DOHH2 (cell line): ENCODE results near the gene HYI.

ENCODE experiments used
- CTCF ChIP-seq: fragments of 200-600 bp; sonication (generic); IDR thresholded peaks from one replicate; pipeline ENCODE4 v1.5.1; 2014; ENCODE audit warnings: antibody characterized with exemption, mild to moderate bottlenecking, low read depth, low read length; ENCODE audit not compliant: poor library complexity, severe bottlenecking
- EZH2phosphoT487 ChIP-seq: fragments of 200-600 bp; sonication (generic); IDR thresholded peaks from 2 replicates; pipeline ENCODE4 v1.6.1; 2017; ENCODE audit warnings: borderline replicate concordance, mild to moderate bottlenecking, antibody characterized with exemption, low read length, moderate library complexity, mixed read lengths

GRCh38 chr1:43421396-43421795 lies 32.3 kb downstream of the HYI start:
- no peak for TF ChIP-seq CTCF
- no peak for TF ChIP-seq EZH2phosphoT487
